Measurements from ENCODE around the gene FER1L5.

FER1L5 gene

DNA sequence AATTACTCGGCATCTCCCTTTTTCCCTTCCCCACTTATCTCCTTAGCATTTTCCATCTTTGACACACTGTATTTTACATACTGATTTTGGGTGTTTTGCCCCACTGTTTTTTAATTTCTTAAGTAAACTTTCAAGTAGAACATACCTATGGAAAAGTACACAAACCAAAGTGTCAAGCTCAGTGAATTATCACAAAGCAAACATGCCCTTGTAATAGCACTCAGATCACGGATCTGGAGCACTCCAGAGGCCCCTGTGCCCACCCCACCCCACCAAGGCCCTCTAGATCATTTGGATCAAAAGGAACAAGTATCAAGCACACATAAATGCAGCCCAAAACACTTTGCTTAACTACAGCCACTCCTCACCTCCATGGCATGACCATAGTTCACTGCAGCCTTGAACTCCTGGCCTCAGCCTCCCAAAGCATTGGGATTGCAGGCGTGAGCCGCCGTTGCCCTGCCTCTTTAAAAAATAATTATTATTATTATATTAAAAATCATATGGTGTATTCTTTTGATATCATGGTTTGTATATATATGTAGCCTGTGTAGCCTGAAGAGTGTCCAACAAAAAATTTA, 38.1 kb downstream of the FER1L5 start:
- peak; percentile 19 for DNase-seq (ENCODE audit: low read depth)
- TF ChIP-seq, protein P1, sequence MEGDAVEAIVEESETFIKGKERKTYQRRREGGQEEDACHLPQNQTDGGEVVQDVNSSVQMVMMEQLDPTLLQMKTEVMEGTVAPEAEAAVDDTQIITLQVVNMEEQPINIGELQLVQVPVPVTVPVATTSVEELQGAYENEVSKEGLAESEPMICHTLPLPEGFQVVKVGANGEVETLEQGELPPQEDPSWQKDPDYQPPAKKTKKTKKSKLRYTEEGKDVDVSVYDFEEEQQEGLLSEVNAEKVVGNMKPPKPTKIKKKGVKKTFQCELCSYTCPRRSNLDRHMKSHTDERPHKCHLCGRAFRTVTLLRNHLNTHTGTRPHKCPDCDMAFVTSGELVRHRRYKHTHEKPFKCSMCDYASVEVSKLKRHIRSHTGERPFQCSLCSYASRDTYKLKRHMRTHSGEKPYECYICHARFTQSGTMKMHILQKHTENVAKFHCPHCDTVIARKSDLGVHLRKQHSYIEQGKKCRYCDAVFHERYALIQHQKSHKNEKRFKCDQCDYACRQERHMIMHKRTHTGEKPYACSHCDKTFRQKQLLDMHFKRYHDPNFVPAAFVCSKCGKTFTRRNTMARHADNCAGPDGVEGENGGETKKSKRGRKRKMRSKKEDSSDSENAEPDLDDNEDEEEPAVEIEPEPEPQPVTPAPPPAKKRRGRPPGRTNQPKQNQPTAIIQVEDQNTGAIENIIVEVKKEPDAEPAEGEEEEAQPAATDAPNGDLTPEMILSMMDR (IDR thresholded peaks at IDR 0.05; ENCODE audit: control insufficient read depth, extremely low read depth, insufficient read depth) = no peak
- no peak overlapping the region; the same call in 1 of the 2 replicates for H3K4me3 ChIP-seq (ENCODE audit: low read depth, low read length)

DNA sequence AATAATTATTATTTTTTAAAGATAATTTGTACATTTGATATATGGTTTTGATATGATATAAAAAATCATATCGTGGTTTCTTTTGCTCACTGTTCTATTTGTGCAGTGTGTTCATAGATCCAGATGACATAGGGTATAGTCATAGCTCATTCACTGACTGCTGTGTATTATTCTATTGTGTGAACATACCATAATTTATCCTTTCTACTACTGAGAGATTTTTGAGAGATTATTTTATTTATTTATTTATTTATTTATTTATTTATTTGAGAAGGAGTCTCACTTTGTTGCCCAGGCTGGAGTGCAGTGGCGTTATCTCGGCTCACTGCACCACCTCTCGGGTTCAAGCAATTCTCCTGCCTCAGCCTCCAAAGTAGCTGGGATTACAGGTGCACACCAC, 39.0 kb downstream of the FER1L5 start:
- TF ChIP-seq, protein P1 (IDR thresholded peaks at IDR 0.05; ENCODE audit: control insufficient read depth, extremely low read depth, insufficient read depth) = no peak
- H3K4me3 ChIP-seq (ENCODE audit: low read depth, low read length) = no peak overlapping the region
- DNase-seq (ENCODE audit: low read depth) = no peak

DNA sequence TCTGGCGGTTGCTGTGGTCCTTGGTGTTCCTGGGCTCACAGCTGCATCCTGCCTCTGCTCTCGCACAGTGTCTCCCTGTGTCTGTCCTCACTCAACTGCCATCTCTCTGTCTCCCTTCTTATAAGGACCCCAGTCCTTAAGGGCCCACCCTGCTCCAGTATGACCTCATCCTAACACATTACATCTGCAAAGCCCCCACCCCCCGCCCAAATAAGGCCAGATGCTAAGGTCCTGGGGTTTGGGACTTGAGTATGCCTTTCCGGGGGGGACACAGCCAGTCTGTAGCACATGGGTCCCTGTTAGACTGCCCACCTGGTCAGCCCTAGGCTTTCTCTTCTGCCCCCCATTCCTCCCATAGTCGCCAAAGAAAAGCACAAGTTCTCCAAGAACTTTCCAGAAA, 40.7 kb downstream of the FER1L5 start:
- no peak overlapping the region for H3K4me3 ChIP-seq (ENCODE audit: low read depth, low read length)
- TF ChIP-seq, protein P1 (IDR thresholded peaks at IDR 0.05; ENCODE audit: control insufficient read depth, extremely low read depth, insufficient read depth) = no peak
- DNase-seq (ENCODE audit: low read depth) = no peak

GRCh38 chr2:96683972-96684820, 41.6 kb downstream of the FER1L5 start:
- H3K4me3 ChIP-seq (ENCODE audit: low read depth, low read length) = no peak overlapping the region
- TF ChIP-seq, protein P1 (IDR thresholded peaks at IDR 0.05; ENCODE audit: control insufficient read depth, extremely low read depth, insufficient read depth) = no peak
- DNase-seq (ENCODE audit: low read depth) = no peak

GRCh38 chr2:96684883-96685576, 42.5 kb downstream of the FER1L5 start:
- no peak overlapping the region for H3K4me3 ChIP-seq (ENCODE audit: low read depth, low read length)
- TF ChIP-seq, protein P1 (IDR thresholded peaks at IDR 0.05; ENCODE audit: control insufficient read depth, extremely low read depth, insufficient read depth) = no peak
- no peak for DNase-seq (ENCODE audit: low read depth)

DNA sequence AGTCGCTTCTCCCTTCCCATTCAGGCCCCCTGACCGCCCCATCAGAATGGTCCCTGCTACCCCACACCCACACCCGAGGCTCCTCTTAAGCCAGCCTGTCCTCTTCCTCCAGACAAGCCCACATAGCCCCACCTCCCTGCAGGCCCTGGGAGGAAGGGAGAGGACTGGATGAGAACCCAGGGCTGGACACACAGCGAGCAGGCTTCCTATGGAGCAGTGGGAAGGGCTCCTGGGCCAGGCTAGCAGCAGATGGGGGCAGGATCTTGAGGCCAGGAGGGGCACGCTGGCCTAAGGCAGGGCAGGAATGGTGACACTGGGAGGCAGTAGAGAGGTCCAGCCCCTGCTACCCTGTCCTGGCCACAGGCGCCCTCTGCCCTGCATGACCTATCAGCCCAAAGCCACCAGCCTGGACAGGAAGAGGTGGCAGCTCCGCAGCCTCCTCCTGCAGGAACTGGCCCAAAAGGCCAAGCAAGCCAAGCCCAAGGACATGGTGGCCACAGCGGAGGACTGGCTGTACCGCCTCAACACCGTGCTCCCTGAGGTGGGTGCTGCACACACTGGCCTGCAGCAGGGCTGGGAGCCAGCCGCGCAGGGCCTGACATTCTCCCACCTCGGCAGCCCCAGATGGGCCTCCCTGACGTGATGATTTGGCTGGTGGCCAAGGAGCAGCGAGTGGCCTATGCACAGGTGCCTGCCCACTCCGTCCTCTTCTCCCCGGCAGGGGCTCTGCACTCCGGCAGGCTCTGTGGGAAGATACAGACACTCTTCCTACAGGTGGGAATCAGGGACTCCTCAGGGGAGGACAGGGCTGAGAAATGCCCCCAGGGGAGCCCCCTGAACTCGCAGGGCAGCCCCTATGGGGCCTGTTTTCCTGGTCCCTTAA, 43.3 kb downstream of the FER1L5 start:
- TF ChIP-seq, protein P1 (IDR thresholded peaks at IDR 0.05; ENCODE audit: control insufficient read depth, extremely low read depth, insufficient read depth) = no peak
- no peak for DNase-seq (ENCODE audit: low read depth)
- no peak overlapping the region for H3K4me3 ChIP-seq (ENCODE audit: low read depth, low read length)
